HG03520 (cell line): Measurements from ENCODE around the gene PHKA1.
"Not testable (repeated sequence)": the region's sequence is repeated elsewhere in the genome, so short reads cannot be mapped to it uniquely, and the experiment has no call there.

ENCODE experiments used
- ATAC-seq: cut with Tn5 transposase; IDR thresholded peaks from one replicate; pipeline ENCODE4 v1.9.1; 2021; ENCODE audit warnings: mild to moderate bottlenecking, moderate library complexity; ENCODE audit not compliant: unreplicated experiment

The PHKA1 gene

DNA sequence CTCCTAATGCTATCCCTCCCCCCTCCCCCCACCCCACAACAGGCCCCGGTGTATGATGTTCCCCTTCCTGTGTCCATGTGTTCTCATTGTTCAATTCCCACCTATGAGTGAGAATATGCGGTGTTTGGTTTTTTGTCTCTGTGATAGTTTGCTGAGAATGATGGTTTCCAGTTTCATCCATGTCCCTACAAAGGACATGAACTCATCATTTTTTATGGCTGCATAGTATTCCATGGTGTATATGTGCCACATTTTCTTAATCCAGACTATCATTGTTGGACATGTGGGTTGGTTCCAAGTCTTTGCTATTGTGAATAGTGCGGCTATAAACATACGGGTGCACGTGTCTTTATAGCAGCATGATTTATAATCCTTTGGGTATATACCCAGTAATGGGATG, 44.6 kb downstream of the PHKA1 start:
- ATAC-seq, result not testable (repeated sequence)

GRCh38 chrX:72666451-72666850, 47.7 kb downstream of the PHKA1 start:
- ATAC-seq, result no peak

DNA sequence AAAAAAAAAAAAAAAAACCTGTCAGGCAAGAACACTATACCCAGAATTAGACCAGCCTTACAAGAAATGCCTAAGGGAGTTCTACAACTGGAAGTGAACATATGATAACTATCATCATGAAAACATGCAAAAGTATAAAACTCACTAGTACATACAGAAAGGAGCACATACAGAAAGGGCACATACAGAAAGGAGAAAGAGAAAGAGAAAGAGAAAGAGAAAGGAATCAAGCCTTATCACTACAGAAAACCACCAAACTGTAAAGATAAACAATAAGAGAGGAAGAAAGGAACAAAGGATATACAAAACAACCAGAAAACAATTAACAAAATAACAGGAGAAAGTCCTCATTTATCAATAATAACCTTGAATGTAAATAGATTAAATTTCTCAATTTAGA, 50.4 kb downstream of the PHKA1 start:
- ATAC-seq, result no peak

DNA sequence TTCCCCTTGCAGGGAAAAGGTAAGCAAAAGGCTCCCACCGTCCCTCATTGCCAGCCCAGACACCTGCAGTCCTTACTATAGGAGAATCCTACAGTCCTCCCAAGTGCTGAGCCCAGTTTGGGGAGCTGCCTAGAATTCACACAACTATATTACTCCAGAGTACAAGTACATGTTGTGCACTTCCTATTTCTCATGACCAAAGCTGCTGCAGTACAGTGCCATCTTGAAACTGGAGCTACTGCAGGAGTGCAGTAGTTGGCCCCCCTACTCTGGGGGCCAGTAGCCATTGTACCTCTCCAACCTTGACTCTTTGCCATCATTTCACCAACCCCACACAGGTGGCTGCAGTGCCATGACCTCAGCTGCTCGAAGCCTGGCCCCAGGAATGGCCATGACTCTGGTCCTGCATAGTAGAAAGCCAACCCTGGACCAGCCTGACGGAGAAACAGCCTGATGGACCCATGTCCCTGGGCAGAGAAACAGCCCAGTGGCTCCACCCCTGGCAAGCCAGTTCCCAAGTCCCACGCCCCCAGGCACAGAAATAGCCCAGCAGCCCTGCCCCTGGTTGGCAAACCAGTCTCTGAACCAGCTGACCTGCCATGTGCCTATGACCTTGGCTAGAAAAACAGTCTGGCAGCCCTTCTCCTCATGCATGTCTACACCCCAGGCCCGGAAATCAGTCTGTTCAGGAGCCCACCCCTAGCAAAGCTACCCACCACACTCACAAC, 51.9 kb downstream of the PHKA1 start:
- ATAC-seq, result no peak

DNA sequence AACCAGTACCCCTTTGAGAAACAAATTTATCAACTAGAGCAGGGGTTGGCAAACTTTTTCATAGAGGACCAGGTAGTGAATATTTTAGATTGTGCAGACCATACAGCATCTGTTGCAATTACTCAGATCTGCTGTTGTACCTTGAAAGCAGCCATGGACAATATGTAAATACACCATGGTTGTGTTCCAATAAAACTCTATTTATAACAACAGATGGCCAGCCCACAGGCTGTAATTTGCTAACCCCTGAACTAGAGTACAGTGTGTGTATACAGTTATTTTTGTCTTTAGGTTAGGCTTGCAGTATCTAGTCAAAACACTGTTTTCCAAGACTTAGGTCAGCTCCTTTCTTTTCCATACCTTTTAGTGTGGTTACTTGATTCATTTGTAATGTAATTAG, 54.4 kb downstream of the PHKA1 start:
- no peak for ATAC-seq

DNA sequence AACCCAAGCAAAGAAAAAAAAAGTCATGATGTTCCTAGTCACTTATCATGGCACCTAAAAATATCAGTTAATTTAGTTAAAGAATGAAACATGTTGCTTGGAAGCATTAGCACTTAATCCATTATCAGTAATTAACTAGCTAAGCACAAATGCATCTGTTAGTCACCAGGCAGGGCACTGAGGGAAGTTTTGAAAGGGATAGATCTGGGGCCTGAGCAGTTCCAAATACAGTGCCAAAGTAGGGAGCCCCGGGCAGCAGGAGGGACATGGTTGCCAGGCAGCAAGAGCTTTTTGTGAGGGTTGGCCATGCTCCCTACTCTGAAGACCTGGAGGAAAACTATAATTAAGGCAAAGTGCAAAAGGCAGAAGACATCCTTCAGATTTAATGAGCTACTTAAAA, 62.0 kb downstream of the PHKA1 start:
- no peak for ATAC-seq

GRCh38 chrX:72644946-72645345, 69.2 kb downstream of the PHKA1 start:
- ATAC-seq, result no peak

DNA sequence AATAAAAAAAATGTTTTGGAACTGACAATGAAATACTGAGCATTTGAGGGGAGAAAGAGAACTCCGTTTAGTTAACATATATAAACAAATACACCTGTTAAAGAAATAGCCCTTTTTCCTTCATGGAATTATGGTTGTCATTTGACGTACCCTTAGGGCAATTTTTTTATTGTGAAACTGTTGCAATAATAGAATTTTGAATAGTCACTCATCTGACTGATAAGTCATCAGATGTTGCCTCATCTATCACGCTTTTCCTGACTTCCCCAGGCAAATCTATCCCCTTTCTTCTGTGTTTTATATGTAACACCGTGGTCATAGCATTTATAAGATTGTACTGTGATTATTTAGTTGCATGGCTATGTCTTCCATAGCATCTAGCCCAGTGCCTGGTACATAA, 72.5 kb downstream of the PHKA1 start:
- ATAC-seq, result no peak

DNA sequence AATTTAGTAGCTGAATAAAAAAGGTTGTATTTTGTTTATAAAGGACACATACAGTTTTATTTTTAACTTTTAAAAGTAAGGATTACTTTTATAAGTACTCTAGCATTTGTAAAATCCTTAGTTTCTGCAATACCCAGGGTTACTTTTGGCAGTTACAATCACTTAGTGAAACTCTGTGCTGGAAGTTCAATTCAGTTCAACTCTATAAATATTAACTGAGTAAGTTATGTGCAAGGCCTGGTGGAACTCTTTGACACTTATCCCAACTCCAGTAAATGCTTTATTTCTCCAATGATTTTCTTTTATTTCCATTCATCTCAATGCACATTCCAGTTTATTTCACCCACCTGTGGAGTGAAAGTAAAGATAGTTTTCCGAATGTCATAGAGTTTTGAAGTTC, 78.2 kb downstream of the PHKA1 start:
- ATAC-seq, result no peak

- ATAC-seq, result no peak
These were observed 79.8 kb downstream of the PHKA1 start for GRCh38 chrX:72634331-72634730.

DNA sequence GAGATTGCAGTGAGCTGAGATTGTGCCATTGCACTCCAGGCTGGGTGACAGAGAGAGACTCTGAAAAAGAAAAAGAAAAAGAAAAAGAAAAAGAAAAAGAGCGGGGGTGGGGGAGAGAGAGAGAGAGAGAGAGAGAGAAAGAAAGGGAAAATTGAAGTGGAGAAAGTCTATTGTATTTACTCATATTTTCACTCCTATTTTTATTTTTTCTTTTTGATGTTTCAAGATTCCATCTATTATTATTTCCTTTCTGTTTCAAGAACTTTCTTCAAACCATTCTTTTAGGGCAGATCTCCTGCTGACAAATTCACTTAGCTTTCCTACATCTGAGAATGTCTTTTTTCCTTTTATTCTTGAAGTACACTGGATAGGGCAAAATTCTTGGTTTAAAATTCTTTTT, 83.9 kb downstream of the PHKA1 start:
- ATAC-seq, result no peak

DNA sequence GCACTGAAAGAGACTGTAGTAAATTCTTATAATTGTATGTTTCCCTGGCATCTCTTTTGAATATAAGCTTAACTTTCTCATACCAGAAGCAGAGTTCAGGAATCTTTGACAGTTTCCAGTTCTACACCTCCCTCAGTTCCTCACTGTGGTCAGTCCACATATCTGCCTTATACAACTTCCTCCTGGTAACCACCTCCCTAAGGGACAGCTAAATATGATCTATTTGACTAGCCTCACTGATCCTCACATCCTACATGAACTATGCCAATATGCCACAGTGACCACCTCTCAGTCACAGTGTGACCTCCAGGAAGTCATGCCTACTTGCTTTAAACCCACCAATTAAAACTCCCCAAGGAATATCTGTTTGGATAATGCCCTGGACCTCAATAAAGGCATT, 89.9 kb downstream of the PHKA1 start:
- ATAC-seq, result no peak

DNA sequence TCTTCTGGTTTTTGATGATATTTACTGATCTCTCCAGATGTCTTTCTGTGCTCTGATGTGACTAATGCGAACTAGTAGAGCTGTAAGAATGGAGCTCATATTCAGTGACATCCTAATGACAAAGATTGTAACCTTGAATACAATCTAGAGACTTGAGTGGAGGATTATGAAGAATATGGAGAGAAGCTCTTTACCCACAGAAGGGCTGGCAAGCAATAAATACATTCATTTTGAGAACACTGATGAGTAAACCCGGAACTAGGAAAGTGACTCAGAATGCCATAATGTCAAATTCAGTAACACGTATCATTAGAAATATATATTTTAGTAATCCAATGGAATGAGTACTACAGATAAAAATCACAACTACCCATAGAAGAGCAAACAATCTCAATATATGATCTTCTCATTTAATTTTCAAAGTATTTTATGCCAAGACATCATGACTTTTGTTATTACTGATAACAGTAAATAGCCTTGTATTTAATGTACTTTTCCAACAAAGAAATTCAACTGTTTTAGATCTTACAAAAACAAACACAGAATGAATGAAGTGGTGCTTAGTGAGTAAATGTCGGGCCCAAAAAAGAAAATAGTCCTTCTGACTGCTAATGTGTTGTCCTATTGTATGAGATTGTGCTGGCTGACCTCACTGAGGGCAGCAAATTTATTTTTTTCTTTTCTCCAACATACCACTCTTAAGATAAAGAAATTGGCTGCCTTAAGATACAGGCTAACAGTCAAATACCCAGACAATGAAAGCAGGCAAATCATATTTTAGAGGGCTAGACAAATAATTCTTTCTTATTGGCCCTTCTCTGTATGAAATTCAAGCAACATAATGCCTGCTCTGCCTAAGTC, 92.3 kb downstream of the PHKA1 start:
- peak; percentile 76 for ATAC-seq

DNA sequence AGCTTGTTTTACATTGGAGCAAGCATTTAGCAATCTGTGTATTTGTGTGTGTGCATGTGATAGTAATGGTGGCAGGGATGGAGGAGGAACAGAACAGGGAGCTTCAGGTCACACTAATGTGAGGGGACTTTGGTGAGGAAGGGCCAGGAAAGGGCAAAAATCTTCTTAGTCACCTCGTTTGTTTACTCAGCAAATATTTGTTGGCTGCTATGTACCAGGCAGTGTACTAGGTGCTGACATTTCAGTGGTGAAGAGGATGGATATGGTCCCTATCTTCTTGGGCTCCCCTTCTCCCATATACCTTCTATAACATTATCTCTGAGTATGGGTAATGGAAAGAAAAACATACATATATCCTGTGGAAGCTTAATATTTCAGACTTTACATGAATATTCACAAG, 92.9 kb downstream of the PHKA1 start:
- ATAC-seq, result peak; percentile 3

- ATAC-seq, result no peak
These were observed 93.5 kb downstream of the PHKA1 start for GRCh38 chrX:72620550-72621145.

DNA sequence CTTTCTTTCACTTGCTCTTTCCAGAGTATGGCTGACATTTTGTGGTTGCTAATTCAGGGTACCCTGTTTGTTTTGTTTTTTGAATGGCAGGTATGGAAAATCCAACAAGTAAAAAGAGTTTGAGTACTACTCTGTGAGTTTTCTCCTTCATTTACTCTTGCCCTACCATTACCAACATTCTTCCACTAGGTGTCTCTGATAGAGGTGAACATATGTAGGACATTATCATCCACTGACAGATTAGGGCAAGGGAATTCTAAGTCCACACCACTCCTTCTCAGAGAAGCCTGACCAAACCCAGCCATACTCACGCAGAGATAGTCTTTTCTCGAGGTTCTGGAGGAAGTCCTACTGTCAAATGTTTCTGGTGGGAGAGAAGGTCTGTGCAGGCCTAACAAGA, 104.8 kb downstream of the PHKA1 start:
- ATAC-seq, result no peak

GRCh38 chrX:72604705-72605104, 109.4 kb downstream of the PHKA1 start:
- ATAC-seq, result no peak

DNA sequence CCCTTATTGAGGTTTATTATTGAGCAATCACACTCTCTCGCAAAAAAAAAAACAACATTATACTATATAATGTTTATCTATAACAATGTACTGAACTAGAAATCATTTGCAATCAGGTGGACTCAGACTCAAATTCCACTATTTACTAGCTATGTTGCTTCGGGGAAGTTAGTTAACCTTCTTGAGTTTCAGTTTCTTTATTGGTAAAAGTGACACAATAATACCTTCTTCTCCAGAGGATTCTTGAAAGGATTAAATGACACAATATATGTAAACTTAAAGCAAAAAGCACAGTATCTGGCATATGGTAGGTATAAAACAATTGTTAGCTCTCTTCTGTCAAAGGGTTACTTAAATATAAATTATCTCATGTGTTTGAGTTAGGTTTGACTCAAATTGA, 110.0 kb downstream of the PHKA1 start:
- ATAC-seq, result no peak

- ATAC-seq, result not testable (repeated sequence)
These were observed 123.1 kb downstream of the PHKA1 start for GRCh38 chrX:72591038-72591437.

GRCh38 chrX:72584163-72584562, 129.9 kb downstream of the PHKA1 start:
- no peak for ATAC-seq

GRCh38 chrX:72576141-72576894, 137.8 kb downstream of the PHKA1 start:
- no peak for ATAC-seq
